Measurements from ENCODE around the gene GKAP1.

GRCh38 chr9:83772860-83773259 is 44.7 kb downstream of the GKAP1 start:
- TF ChIP-seq, protein P1, sequence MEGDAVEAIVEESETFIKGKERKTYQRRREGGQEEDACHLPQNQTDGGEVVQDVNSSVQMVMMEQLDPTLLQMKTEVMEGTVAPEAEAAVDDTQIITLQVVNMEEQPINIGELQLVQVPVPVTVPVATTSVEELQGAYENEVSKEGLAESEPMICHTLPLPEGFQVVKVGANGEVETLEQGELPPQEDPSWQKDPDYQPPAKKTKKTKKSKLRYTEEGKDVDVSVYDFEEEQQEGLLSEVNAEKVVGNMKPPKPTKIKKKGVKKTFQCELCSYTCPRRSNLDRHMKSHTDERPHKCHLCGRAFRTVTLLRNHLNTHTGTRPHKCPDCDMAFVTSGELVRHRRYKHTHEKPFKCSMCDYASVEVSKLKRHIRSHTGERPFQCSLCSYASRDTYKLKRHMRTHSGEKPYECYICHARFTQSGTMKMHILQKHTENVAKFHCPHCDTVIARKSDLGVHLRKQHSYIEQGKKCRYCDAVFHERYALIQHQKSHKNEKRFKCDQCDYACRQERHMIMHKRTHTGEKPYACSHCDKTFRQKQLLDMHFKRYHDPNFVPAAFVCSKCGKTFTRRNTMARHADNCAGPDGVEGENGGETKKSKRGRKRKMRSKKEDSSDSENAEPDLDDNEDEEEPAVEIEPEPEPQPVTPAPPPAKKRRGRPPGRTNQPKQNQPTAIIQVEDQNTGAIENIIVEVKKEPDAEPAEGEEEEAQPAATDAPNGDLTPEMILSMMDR (conservative IDR thresholded peaks at IDR 0.05; ENCODE audit: low read depth, low read length), result no peak
- no peak for TF ChIP-seq EZH2phosphoT487 (IDR thresholded peaks at IDR 0.05; ENCODE audit: borderline replicate concordance, low read length)
- TF ChIP-seq EZH2 (IDR thresholded peaks at IDR 0.05; ENCODE audit: low read length, unreplicated experiment), result no peak
